Neutrophil (primary cell): ENCODE data around the gene OR52I2.

Experiments used
- H3K27ac ChIP-seq: fragments of 200-600 bp; sonication (generic); 2 replicates; pipeline ENCODE4 v1.5.1; 2016; ENCODE audit warnings: mild to moderate bottlenecking, moderate library complexity
- H3K27me3 ChIP-seq: fragments of 200-600 bp; sonication (generic); 2 replicates; pipeline ENCODE4 v1.6.0; 2016; ENCODE audit warnings: mild to moderate bottlenecking
- H3K36me3 ChIP-seq: fragments of 200-600 bp; sonication (generic); 2 replicates; pipeline ENCODE4 v1.5.1; 2017
- H3K4me1 ChIP-seq, 2 experiments: fragments of 200-600 bp in 1 of 2; sonication (generic) in 1 of 2; 1 replicate in 1 of 2; 2 replicates in 1 of 2; pipeline versions ENCODE4 v1.5.1 to v1.6.1; 2013 to 2016; ENCODE audit warnings: low read depth in 1 of 2, low read length in 1 of 2, mild to moderate bottlenecking in 1 of 2, moderate library complexity in 1 of 2; ENCODE audit not compliant: control insufficient read depth in 1 of 2, insufficient read depth in 1 of 2
- H3K4me3 ChIP-seq, 2 experiments: fragments of 200-600 bp in 1 of 2; sonication (generic) in 1 of 2; 1 replicate in 1 of 2; 2 replicates in 1 of 2; pipeline ENCODE4 v1.5.1; 2013 to 2016; ENCODE audit warnings: low read depth in 1 of 2, low read length in 1 of 2, mild to moderate bottlenecking in 1 of 2, moderate library complexity in 1 of 2
- H3K9me3 ChIP-seq: fragments of 200-600 bp; sonication (generic); 2 replicates; pipeline ENCODE4 v1.5.1; 2016
- CTCF ChIP-seq: fragments of 200-600 bp; sonication (generic); IDR thresholded peaks from 2 replicates; pipeline ENCODE4 v1.5.1; 2016; ENCODE audit warnings: antibody characterized with exemption

Gene OR52I2

GRCh38 chr11:4565371-4565770 lies 16.2 kb upstream of the OR52I2 start:
- Histone ChIP-seq H3K27ac (no peak overlapping the region), H3K4me3 (no peak overlapping the region), H3K36me3 (no peaks in the 10 kb centered on the region), H3K9me3 (no peaks in the 10 kb centered on the region), H3K4me1 (no peaks in the 10 kb centered on the region), H3K27me3 (peaks cover 11% of the 10 kb centered on the region)
- no peak for TF ChIP-seq CTCF

DNA sequence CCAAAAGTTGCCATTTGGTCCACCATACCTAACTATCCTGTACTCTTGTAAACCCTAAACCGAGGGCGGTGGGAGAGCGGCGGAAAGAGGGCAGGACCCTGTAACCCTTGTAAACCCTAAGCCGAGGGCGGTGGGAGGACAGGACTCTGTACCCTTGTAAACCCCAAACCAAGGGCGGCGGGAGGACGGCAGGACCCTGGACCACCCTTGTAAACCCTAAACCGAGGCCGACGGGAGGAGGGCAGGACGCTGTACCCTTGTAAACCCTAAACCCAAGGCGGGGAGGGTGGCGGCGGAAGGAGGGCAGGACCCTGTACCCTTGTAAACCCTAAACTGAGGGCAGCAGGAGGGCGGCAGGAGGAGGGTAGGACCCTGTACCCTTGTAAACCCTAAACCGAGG lies 12.5 kb upstream of the OR52I2 start:
- Histone ChIP-seq H3K27me3 (peaks cover 28% of the 10 kb centered on the region), H3K9me3 (no peaks in the 10 kb centered on the region), H3K4me3 (no peak overlapping the region), H3K36me3 (no peaks in the 10 kb centered on the region), H3K4me1 (no peaks in the 10 kb centered on the region), H3K27ac (no peak overlapping the region)
- TF ChIP-seq CTCF = no peak

DNA sequence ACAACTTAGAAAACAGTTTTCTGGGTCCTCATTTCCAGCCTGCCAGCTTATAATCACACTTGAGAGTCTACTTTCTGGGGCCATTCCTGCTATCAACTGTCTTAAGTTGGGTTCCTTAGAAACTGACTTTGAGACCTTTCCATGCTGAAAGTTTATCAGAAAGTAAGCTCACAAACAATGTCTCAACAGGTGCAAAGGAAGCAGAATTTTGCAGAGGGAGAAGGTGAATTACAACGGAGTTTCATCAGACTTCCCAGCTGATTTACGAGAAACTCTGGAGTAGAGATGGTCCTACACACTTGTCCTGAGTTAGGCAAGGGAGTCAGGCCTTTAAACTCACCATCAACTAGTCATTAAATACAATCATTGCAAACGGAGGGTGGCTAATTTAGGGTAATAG lies 4.7 kb upstream of the OR52I2 start:
- TF ChIP-seq CTCF = no peak
- no peaks in the 10 kb centered on the region for H3K36me3 ChIP-seq
- H3K4me3 ChIP-seq = no peak overlapping the region
- no peak overlapping the region for H3K27ac ChIP-seq
- peaks cover 70% of the 10 kb centered on the region for H3K27me3 ChIP-seq
- no peaks in the 10 kb centered on the region for H3K4me1 ChIP-seq
- no peaks in the 10 kb centered on the region for H3K9me3 ChIP-seq

DNA sequence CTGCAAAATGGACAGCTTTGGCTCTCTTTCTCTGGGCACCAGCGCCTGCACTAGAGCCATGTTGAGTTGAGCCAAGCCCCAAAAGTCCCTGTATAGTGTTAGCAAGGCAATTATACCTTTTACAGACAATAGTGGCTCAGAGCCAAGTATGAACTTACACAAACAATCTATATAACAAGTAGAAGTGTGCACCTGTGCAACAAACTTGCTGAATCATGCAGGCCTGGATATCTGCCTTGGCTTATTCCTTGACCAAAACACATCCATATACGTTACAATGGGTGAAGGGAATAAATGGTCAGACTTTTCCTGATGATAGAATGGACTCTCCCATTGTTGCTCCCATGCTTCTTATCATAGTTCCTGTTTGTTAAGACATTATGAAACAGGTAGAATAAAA lies 3.8 kb upstream of the OR52I2 start:
- no peak overlapping the region for H3K27ac ChIP-seq
- H3K36me3 ChIP-seq = no peaks in the 10 kb centered on the region
- peaks cover 73% of the 10 kb centered on the region for H3K27me3 ChIP-seq
- no peaks in the 10 kb centered on the region for H3K4me1 ChIP-seq
- H3K9me3 ChIP-seq = no peaks in the 10 kb centered on the region
- no peak overlapping the region for H3K4me3 ChIP-seq
- TF ChIP-seq CTCF = no peak

DNA sequence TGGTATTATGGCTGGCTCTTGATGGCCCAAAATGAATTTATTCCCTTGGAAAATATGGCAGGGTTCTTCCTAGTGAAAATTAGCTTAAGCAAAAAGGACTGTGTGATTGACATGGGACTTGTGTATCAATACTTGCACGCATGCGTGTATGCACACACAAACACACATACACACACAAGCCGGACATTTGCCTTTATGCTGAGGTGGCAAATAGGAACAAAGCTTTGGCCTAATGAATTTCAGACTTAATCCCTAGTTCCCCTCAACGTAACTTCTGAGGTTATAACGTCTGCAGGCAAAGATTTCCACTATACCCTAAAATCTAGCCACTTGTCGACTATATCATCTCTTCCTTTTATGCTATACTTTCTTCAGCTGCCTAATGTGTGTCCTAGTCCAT lies 2.9 kb upstream of the OR52I2 start:
- Histone ChIP-seq H3K4me1 (no peaks in the 10 kb centered on the region), H3K27ac (no peak overlapping the region), H3K36me3 (no peaks in the 10 kb centered on the region), H3K4me3 (no peak overlapping the region), H3K27me3 (peaks cover 74% of the 10 kb centered on the region), H3K9me3 (no peaks in the 10 kb centered on the region)
- no peak for TF ChIP-seq CTCF

- Histone ChIP-seq H3K27ac (no peak overlapping the region), H3K27me3 (peaks cover 82% of the 10 kb centered on the region), H3K9me3 (no peaks in the 10 kb centered on the region), H3K4me3 (no peak overlapping the region), H3K36me3 (no peaks in the 10 kb centered on the region), H3K4me1 (no peaks in the 10 kb centered on the region)
- no peak for TF ChIP-seq CTCF
Observed at GRCh38 chr11:4580124-4580523, 1.4 kb upstream of the OR52I2 start.
